RPMI7951 (cell line): ENCODE data around the gene WNT1. TPM values are rescaled to one million over a fixed set of nuclear protein-coding genes. Genes with fewer than 3 reads are reported as not detected.

Experiments used
- DNase-seq: peaks from one replicate; pipeline ENCODE4 v3.0.0-alpha.2; 2012; ENCODE audit warnings: low read depth
- total RNA-seq: library from RNA; depleted of rRNA; stranded (reverse); fragments of >200 nt; shearing (Covaris generic); gene quantifications from 2 replicates; pipeline ENCODE4 v1.2.3, GENCODE V29; 2014

The WNT1 gene
- total RNA-seq, 1 experiment from 2014 or later, result not detected

DNA sequence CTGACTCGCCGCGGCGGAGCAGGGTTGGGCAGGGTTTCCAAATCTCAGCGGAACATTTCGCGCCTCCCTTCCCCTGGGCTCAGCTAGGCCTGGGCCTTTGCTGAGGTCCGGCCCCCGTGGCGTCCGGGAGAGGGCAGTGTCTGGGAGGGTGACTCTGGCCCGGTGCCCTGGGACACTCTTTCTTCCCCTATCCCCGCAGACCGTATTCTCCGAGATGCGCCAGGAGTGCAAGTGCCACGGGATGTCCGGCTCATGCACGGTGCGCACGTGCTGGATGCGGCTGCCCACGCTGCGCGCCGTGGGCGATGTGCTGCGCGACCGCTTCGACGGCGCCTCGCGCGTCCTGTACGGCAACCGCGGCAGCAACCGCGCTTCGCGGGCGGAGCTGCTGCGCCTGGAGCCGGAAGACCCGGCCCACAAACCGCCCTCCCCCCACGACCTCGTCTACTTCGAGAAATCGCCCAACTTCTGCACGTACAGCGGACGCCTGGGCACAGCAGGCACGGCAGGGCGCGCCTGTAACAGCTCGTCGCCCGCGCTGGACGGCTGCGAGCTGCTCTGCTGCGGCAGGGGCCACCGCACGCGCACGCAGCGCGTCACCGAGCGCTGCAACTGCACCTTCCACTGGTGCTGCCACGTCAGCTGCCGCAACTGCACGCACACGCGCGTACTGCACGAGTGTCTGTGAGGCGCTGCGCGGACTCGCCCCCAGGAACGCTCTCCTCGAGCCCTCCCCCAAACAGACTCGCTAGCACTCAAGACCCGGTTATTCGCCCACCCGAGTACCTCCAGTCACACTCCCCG, 3.0 kb downstream of the WNT1 start:
- no peak for DNase-seq

DNA sequence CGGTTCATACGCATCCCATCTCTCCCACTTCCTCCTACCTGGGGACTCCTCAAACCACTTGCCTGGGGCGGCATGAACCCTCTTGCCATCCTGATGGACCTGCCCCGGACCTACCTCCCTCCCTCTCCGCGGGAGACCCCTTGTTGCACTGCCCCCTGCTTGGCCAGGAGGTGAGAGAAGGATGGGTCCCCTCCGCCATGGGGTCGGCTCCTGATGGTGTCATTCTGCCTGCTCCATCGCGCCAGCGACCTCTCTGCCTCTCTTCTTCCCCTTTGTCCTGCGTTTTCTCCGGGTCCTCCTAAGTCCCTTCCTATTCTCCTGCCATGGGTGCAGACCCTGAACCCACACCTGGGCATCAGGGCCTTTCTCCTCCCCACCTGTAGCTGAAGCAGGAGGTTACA, 3.6 kb downstream of the WNT1 start:
- no peak for DNase-seq

DNA sequence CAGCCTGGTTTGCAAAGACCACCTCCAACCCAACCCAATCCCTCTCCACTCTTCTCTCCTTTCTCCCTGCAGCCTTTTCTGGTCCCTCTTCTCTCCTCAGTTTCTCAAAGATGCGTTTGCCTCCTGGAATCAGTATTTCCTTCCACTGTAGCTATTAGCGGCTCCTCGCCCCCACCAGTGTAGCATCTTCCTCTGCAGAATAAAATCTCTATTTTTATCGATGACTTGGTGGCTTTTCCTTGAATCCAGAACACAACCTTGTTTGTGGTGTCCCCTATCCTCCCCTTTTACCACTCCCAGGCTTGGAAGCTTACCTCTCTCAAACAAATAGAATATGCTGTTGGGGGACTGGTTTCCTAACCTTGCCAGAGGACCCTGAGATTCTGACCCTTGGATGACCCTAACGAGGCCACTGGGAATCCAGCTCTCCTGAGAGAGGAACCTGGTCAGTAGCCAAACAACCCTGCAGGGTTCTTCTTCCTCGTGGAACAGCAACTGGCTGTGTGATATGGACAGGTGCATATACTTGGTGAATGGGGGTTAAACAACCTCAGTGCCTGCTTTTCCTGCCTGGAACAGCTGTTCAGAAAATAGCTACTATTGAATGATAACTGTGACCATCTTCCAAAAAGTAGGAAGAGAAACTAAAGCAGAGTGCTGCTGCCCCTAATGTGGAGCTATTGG, 4.4 kb downstream of the WNT1 start:
- no peak for DNase-seq

DNA sequence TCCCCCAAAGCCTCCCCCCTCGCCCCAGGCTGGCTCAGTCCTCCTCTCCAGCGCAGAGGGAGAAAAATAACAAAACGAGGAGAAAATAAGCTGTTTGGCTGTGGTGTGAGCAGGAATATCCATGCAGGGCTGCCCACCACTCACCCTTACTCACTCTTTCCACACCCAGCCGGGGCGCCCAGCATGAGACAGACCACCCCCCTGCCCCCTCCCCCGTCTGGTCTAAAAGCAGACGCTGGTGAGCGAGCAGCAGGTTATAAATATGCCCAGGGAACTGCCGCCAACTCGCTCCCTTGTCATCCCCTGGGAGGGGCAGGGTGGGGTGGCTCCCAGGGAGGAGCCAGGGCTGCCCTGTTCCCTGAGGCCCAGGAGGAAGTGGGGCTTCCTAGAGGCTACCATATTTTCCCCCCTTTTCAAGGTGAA, 7.4 kb downstream of the WNT1 start:
- no peak for DNase-seq

DNA sequence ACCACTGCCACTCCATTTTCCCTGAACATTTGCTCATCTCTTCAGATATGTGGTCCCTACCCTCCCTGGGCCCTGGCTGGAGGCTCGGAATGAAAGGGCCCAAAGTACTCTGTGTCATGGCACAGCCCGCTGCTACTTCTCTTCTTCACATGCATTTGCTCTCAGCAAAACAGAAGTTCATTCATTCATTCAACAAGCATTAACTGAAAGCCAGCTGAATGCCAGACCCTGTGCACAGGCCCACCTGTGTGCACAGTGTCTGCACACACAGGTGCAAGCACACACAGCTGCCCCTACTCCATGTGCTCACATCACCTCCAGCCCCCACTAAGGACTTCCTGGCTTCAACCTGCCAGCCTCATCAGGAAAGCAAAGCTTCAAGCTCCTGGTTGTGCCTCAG, 7.8 kb downstream of the WNT1 start:
- no peak for DNase-seq

DNA sequence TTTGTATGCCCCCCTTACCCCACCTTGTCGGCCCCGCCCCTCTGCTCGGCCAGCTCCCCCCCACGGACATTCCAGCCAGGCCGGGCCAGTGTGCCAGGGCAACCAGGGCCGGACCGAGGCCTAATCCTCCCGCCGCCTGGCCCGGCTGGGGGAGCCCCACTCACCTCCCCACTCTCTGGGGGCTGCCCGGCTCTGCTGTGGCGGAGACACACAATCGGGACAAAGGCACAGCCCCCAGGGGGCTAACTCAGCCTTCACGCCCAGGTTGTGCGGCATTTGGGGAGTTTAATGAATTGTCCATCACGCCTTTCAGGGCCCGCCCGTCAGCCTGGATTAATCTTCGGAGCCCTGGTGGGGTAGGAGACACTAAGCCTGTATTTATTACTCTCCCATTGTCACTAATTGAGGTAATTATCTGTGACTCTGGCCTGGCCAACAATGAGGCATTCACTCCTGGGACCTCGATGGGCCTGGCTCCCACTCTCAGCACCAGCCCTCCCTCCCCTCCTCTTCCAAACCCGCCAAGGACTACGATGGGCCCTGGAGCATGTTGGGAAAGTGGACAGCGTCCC, 8.7 kb downstream of the WNT1 start:
- no peak for DNase-seq

DNA sequence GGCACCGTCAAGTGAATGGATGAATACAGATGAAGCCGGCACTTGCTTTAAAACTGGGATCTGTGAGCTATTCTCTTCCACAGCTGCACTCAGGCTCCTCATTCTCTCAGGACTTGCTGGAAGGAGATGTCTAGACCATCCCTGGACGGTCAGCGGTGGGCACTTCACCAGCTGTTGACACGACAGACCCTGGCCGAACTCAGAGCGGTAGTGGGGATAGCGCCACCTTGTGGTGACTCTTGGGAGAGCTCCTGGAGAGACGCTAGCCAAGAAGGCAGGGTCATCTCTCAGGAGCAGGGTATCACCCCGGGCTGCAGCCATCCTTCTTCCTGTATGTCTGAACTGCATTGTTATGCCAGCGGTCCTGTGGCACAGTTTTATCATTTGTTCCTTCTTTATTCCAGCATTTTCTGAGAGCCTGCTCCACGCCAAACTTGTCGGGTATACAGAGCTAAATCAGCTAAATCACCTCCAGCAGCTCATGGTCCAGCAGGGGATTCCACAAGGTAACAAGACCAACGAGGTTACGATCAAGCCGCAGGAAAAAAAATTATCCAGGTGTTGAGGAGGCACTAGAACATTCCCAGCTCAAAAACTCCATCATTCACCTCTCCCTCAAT, 10.0 kb downstream of the WNT1 start:
- peak; percentile 41 for DNase-seq

DNA sequence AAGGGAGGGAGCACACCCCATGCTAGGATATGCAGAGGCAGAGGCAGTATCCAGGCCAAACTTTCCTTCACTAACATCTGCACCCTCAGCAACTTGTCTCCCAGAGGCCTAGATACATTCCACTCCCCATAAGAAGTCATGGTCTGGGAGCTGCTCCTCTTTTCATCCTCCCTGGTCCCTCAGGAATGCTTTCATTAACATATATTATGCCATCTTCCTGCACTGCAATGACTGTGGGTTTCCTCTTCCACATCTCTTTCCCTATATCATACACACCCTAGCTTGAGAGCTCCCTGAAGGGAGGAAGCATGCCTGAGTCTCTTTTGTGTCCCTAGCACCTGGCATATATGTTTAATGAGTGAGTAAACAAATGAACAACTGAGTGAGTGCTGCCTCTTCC, 12.4 kb downstream of the WNT1 start:
- no peak for DNase-seq

DNA sequence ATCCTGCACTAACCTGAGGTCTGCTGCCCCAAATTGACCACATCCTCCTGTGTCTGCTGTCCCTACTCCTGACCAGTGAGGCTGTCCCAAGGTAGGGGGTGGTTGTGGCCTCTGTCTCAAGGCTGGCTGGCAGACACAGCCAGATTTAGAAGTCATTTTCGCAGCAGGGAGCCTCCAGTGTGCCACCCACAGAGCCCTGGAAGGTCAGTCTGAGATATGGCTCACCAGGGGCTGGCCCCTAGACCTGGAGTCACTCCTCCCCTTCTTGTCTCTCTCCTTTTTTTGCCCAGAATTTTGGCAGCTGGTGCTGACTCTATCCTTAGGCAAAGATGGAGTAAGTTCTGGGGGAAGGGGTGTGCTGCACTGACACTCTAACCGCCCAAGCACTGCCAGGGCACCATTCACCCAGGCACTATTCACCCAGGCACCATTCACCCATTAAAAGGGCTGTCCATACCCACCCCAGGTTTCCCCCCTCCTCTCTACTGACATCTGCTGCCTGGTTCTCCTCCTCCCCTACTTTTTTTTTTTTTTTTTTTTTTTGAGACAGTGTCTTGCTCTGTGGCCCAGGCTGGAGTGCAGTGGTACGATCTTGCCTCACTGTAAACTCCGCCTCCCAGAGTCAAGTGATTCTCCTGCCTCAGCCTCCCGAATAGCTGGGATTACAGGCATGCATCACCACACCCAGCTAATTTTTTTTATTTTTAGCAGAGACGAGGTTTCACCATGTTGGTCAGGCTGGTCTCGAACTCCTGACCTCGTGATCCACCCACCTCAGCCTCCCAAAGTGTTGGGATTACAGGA, 13.3 kb downstream of the WNT1 start:
- DNase-seq, result no peak

DNA sequence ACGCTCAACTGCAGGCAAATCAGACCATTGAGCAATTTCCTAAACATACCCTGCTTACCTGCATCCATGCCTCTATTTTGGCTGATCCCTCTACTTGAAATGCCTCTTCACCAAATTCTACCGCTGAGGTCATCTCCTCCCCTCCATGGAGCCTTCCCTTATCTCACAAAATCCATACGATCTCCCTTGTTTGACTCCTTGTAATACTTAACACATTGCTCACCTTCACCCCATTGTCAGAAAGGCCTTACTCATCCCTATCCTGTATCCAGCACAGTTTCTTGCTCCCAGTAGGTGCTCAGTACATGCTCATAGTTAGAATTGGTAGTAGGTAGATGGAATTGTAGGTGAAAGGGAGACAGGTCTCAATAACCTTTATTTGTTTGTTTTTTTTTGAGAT, 15.7 kb downstream of the WNT1 start:
- DNase-seq, result no peak

DNA sequence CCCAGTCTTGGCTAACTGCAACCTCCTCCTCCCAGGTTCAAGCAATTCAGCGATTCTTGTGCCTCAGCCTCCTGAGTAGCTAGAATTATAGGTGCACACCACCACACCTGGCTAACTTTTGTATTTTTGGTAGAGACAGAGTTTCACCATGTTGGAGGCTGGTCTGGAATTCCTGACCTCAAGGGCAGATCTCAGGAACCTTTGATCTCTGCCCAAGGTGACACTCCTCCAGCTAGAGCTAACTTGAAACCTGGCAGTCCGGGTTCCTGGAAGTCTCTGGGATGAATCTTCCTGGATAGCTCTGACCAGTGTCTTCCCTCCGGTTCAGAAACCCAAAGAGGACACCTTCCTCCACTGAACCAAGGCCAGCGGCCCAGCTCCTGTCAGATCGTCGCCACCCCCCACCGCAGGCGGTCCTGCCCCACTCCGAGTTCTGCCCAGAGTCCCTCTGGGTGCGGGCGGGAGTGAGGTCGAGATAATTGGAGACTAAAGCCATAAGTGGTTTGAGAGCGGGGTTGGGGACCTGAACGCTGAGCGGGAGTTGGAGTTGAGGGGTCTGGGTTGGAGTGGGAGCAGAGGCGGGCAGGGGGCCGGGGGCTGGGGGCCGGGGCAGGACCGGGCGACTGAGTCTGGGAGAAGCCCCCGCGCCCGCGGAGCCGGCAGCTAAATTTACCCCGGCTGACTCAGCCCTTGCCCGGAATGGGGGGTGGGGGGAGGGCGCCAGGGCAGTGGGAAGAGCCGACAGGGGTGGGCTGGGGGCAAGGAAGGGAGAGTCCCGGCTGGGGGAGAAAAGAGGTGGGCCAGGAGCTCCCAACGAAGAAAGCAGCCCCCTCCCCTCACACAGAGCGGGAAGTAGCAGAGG, 16.3 kb downstream of the WNT1 start:
- DNase-seq, result no peak

DNA sequence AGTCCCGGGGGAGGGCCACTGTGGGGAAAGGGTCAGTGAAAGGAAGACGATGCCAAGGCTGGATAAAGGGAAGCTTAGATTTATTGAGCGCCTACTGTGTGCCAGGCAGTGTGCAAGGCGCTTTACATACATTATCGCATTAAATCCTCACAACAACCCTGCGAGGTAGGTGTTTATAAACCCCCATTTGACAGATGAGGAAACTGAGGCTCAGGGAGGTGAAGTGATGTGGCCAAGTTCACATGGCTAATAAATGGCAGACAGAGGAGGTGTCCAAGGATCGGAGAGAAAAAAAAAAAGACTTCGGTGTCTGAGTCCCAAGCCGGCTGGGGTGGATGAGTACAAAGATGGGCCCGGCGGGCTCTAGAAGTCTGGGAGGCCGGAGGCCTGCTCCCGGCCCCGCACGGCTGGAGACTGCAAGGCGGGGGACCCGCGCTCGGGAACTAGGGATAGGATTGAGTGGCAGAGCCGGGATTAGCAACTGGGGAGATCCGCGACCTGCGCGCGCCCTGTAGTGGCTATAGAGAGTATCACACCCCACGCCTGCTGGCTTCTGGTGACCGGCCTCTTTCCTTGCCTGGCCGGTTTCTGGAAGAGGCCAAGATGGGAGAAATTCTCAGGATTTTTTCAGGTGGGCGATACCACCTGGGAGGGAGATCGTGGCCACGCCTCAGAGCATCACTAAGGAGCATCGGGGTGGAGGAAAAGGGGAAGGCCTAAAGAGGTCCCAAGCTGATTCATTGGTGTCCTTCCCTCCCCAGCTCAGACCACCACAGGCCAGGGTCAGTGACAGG, 17.2 kb downstream of the WNT1 start:
- DNase-seq, result peak; percentile 70

DNA sequence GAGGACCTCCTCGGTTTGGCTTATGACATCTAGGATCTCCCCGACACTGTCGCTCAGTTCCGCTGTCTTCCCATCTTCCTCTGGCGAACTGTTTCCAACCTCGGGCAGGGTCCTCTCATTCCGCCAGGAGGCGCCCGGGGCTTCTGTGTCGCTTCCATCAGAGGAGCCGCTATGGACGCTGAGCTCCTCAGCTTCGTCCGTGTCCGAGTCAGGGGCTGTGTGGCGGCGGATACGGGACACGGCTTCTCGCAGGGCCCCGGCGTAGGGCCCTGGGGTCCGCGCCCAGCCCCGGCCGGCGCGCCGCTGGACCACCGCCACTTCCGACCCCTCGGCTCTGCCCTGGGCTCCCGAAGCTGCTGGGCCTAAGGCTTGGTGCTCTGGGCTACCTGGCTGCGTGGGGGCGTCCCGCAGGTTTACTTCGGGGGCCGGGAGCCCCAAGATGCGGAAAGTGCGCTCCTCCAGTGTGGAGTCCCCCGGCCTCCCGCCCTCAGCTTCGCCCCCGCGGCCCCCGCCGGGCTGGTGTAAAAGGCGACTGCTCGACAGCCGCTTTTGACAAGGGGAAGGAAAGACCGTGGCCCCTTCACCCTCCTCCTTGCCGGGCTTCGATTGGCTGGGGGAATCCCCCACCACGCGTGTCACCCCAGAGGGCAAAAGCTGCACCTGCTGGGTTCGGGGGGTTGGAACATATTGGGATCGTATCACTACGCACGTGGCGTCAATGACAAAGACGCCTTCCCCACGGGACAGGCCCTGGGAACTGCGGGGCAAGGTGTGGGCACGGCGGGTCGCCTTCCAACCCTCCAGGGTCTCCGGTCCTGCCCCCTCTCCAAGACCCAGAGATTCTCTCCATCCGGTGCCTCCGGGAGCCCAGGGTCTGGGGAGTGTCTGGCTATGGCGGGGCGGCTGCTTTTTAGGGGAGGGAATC, 18.9 kb downstream of the WNT1 start:
- DNase-seq, result no peak

DNA sequence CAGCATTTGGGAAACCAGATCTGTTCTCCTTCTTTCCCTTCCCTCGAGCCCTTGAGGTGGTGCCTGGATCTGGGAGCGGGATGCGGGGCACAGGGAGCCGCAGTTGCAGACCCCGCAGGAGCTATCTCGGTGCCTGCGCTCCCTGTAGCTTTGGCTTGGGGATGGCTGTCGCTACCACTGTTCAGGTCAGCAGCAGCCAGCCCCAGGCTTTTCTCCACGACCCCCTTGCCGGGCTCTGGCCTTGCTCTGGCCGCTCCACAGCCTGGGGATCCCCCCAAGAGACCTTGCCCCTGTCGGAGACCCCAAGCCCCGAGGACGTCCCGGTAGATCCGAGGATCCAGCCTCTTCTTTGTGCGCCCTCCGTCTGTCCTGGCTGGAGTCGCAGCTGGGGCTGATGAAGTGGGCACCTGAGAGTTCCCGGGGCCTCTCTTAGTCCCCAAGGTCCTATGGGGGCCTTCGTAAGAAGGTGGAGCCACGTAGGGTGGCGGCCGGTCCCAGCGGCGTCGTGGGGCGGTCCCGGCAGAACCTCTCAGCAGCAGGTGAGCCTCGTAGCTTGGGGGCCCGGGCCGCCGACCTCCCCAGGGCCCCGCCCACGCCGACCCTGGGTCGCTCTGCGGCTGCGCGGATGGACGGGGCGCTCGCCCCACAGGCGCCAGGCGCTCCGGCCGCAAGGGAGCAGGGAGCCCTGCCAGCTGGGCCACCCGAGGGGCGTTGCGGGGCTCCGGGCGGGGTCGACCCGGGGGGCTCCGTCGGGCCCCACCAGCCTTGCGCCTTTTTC, 19.8 kb downstream of the WNT1 start:
- no peak for DNase-seq

DNA sequence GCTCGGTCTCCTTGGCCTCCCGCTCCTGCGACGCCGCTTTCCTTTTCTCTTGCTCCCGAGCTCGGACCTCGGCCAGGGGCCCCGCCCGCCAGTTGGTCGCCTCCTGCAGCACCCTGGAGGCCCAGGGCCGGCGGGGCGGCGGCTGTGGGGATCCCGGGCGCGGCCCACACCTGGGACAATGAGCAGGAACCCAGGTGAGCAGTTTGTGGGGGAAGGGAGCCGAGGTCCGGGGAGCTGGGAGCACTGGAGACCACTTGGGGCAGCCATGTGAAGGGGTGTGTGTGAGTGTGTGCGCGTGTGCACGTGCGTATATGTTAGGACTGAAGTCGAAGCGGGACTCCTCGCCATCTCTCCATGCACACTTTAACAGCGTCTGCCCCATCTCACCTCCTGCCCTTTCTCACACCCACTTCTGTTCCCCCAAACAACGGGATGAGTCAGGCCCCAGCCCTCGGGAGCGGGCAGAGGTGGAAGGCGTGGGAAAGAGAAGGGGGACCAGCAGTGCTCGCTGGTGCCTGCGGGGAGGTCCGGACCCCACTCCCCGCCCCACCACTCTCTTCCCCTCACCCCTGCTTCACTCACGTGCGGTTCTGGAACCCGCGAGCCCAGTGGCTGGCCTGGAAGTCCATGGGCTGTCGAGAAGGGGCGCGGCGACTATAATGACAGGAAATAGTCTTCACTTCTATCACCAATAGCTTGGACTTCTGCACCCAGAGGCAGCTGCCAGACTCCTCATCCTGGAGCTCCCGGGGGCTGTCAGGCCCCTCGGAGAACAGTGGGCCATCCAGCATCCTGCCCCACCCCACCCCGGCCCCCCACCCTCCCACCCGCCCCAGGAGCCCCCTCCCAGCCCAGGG, 20.6 kb downstream of the WNT1 start:
- no peak for DNase-seq

DNA sequence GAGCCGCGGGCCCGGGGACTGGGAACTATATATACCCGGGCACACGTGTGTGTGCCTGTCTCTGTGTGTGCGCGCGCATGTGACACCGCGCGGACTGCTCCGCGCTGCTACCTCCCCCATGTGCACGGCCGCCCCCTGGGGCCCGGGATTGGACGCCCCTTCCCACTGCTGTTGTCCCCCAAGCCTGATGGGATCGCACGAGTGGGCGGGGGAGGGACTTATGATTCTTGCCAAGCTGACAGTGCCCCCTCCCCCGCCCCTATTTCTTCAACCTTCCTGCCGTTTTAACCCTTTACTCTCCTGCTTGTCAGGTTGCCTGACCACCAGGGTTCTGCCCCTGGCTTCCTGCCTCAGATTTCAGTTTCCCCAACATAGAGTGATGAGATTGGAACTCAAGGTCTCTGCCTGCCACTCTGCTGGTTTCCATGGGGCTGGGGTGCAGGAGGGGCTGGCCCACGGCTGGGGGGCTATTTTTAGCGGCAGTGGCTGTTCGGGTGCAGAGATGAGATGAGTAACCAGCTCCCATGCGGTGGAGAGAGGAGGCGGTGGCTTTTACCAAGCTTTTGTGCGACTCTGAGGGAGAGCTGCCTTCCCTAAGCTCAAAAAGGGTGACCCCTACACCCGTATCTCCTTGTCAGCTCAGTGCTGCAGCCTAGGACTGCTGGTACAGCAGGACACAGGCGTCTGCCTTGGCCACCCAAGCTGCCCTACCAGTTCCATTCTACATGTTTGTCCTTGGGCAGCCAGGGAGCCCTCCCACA, 21.4 kb downstream of the WNT1 start, which contains the start of gene DDN:
DDN (minus strand) TSS at position 5 of the 761 bp plus-strand sequence. CDS start 88 bp downstream, outside the sequence.
- peak; percentile 46 for DNase-seq
